KMS-11 (cell line): ENCODE results near the gene IMMP2L.

Experiments used
- H2AFZ ChIP-seq: fragments of 200-600 bp; sonication (generic); 2 replicates; pipeline ENCODE4 v1.6.1; 2016; ENCODE audit warnings: antibody characterized with exemption, mixed run types, low read depth
- H3K27ac ChIP-seq: fragments of 200-600 bp; sonication (generic); 2 replicates; pipeline ENCODE4 v1.6.1; 2016; ENCODE audit warnings: mild to moderate bottlenecking, mixed run types
- H3K27me3 ChIP-seq: fragments of 200-600 bp; sonication (generic); 2 replicates; pipeline ENCODE4 v1.6.1; 2017; ENCODE audit warnings: mild to moderate bottlenecking, low read depth, mixed run types, moderate library complexity; ENCODE audit not compliant: insufficient read depth
- H3K36me3 ChIP-seq: fragments of 200-600 bp; sonication (generic); 2 replicates; pipeline ENCODE4 v1.6.1; 2017; ENCODE audit warnings: mild to moderate bottlenecking, mixed run types; ENCODE audit not compliant: insufficient read depth
- H3K4me1 ChIP-seq: fragments of 200-600 bp; sonication (generic); 2 replicates; pipeline ENCODE4 v1.6.1; 2016; ENCODE audit warnings: mild to moderate bottlenecking, low read depth, mixed run types; ENCODE audit not compliant: poor library complexity, severe bottlenecking
- H3K4me2 ChIP-seq: fragments of 200-600 bp; sonication (generic); 2 replicates; pipeline ENCODE4 v1.7.0; 2016; ENCODE audit warnings: mild to moderate bottlenecking, mixed run types
- H3K4me3 ChIP-seq: fragments of 200-600 bp; sonication (generic); IDR thresholded peaks from 2 replicates; pipeline ENCODE4 v1.6.1; 2017; ENCODE audit warnings: low read depth, low read length, mixed read lengths; ENCODE audit not compliant: insufficient read depth
- H3K79me2 ChIP-seq: fragments of 200-600 bp; sonication (generic); 2 replicates; pipeline ENCODE4 v1.6.1; 2016; ENCODE audit warnings: low read depth, mixed run types; ENCODE audit not compliant: insufficient read depth
- H3K9ac ChIP-seq: fragments of 200-600 bp; sonication (generic); 2 replicates; pipeline ENCODE4 v1.6.1; 2016; ENCODE audit warnings: mild to moderate bottlenecking, mixed run types
- H4K20me1 ChIP-seq: fragments of 200-600 bp; sonication (generic); 2 replicates; pipeline ENCODE4 v1.6.1; 2016; ENCODE audit warnings: mild to moderate bottlenecking, mixed run types; ENCODE audit not compliant: insufficient read depth
- TF ChIP-seq, protein P1 (sequence below): fragments of 200-600 bp; sonication (generic); conservative IDR thresholded peaks from 2 replicates; pipeline ENCODE4 v1.6.1; 2017; ENCODE audit warnings: low read depth, mild to moderate bottlenecking, antibody characterized with exemption, low read length, moderate library complexity, mixed read lengths

Gene IMMP2L

GRCh38 chr7:111393011-111393754 is 169.1 kb downstream of the IMMP2L start:
- no peak overlapping the region for H3K27ac ChIP-seq

GRCh38 chr7:111392294-111392693 is 170.0 kb downstream of the IMMP2L start:
- H2AFZ ChIP-seq, result no peak overlapping the region
- H3K4me2 ChIP-seq, result no peak overlapping the region

More at GRCh38 chr7:111393011-111393754, 169.1 kb downstream of the IMMP2L start:
- Histone ChIP-seq H3K9ac (no peak overlapping the region), H2AFZ (no peak overlapping the region), H3K79me2 (no peaks in the 10 kb centered on the region), H4K20me1 (no peaks in the 10 kb centered on the region), H3K4me3 (no peak overlapping the region), H3K36me3 (no peaks in the 10 kb centered on the region), H3K4me2 (no peak overlapping the region), H3K27me3 (no peaks in the 10 kb centered on the region), H3K4me1 (no peaks in the 10 kb centered on the region)
- TF ChIP-seq, protein P1, sequence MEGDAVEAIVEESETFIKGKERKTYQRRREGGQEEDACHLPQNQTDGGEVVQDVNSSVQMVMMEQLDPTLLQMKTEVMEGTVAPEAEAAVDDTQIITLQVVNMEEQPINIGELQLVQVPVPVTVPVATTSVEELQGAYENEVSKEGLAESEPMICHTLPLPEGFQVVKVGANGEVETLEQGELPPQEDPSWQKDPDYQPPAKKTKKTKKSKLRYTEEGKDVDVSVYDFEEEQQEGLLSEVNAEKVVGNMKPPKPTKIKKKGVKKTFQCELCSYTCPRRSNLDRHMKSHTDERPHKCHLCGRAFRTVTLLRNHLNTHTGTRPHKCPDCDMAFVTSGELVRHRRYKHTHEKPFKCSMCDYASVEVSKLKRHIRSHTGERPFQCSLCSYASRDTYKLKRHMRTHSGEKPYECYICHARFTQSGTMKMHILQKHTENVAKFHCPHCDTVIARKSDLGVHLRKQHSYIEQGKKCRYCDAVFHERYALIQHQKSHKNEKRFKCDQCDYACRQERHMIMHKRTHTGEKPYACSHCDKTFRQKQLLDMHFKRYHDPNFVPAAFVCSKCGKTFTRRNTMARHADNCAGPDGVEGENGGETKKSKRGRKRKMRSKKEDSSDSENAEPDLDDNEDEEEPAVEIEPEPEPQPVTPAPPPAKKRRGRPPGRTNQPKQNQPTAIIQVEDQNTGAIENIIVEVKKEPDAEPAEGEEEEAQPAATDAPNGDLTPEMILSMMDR, result no peak

DNA sequence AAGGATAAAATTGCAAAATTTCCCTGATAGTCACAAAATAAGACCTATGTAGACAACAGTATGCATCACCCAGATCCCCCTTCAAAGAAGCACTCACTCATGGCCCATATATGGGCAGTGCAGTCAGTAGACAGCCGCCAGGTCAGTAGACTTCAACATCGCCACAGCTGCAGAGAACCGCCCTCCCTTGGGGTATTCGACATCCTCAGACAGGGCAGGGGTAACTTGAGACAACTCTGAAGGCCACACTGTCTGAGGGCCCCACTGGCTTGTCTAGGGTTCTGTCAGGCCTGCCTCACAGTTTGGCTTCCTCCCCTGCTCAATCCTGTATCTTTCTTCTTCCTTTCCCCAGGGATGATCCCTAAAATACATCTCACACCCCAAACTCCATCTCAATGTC is 172.3 kb downstream of the IMMP2L start:
- H3K4me3 ChIP-seq, result no peak overlapping the region
- no peak overlapping the region for H2AFZ ChIP-seq
- no peaks in the 10 kb centered on the region for H4K20me1 ChIP-seq
- H3K79me2 ChIP-seq, result no peaks in the 10 kb centered on the region
- H3K27ac ChIP-seq, result no peak overlapping the region
- H3K9ac ChIP-seq, result no peak overlapping the region
- TF ChIP-seq, protein P1, result no peak
- no peaks in the 10 kb centered on the region for H3K27me3 ChIP-seq
- H3K36me3 ChIP-seq, result no peaks in the 10 kb centered on the region
- H3K4me2 ChIP-seq, result no peak overlapping the region
- no peaks in the 10 kb centered on the region for H3K4me1 ChIP-seq

More at GRCh38 chr7:111392294-111392693, 170.0 kb downstream of the IMMP2L start:
- H3K9ac ChIP-seq, result no peak overlapping the region
- H3K36me3 ChIP-seq, result no peaks in the 10 kb centered on the region
- no peak overlapping the region for H3K4me3 ChIP-seq
- H3K79me2 ChIP-seq, result no peaks in the 10 kb centered on the region
- no peaks in the 10 kb centered on the region for H4K20me1 ChIP-seq
- H3K4me1 ChIP-seq, result no peaks in the 10 kb centered on the region
- TF ChIP-seq, protein P1, result no peak
- H3K27me3 ChIP-seq, result no peaks in the 10 kb centered on the region
- no peak overlapping the region for H3K27ac ChIP-seq

DNA sequence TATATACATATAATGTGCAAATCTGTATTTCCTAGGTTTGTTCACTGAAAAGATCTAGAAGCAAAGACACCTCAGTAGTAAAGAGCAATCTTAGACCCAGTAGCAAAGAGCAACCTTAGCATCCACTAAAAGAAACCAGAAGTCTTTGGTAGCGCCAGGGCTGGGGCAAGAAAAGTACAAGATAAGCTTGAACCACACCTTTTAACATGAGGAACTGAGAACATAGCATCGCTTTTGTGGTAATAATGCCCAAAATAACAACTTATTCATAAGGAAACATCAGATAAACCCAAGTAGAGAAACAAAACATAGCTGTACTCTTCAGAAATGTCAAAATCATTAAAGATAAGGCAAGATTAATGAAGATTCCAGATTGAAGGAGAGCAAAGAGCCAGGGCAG is 173.4 kb downstream of the IMMP2L start:
- Histone ChIP-seq H3K27ac (no peak overlapping the region), H3K27me3 (no peaks in the 10 kb centered on the region), H3K79me2 (no peaks in the 10 kb centered on the region), H2AFZ (no peak overlapping the region), H3K36me3 (no peaks in the 10 kb centered on the region), H3K9ac (no peak overlapping the region), H3K4me2 (no peak overlapping the region), H3K4me1 (no peaks in the 10 kb centered on the region), H3K4me3 (no peak overlapping the region), H4K20me1 (no peaks in the 10 kb centered on the region)
- TF ChIP-seq, protein P1, result no peak
